Thyroid gland (tissue), 4 donors: Measurements from ENCODE around the gene PRPF6. TPM values are rescaled to one million over a fixed set of nuclear protein-coding genes. Genes with fewer than 3 reads are reported as not detected.
"Not testable (repeated sequence)": the region's sequence is repeated elsewhere in the genome, so short reads cannot be mapped to it uniquely, and the experiment has no call there.

ENCODE experiments used
- DNase-seq, 2 donors: peaks; one replicate each; pipeline ENCODE4 v3.0.0-alpha.2; 2019
- H3K27ac ChIP-seq, 3 donors: fragments of 200-600 bp; sonication (generic); 1 replicate in 2 of 3; 2 replicates in 1 of 3; pipeline ENCODE4 v1.5.1; 2016 to 2019; ENCODE audit warnings: mild to moderate bottlenecking in 1 of 3, moderate library complexity in 1 of 3
- H3K27me3 ChIP-seq: fragments of 200-600 bp; sonication (generic); one replicate; pipeline ENCODE4 v1.5.1; 2019
- H3K36me3 ChIP-seq, 2 donors: fragments of 200-600 bp; sonication (generic); one replicate each; pipeline ENCODE4 v1.5.1; 2016 to 2019
- H3K4me1 ChIP-seq, 2 donors: fragments of 200-600 bp; sonication (generic); one replicate each; pipeline ENCODE4 v1.5.1; 2017 to 2019
- H3K4me3 ChIP-seq, 3 donors: fragments of 200-600 bp; sonication (generic); replicated peaks in 1 of 3; 1 replicate in 2 of 3; 2 replicates in 1 of 3; pipeline ENCODE4 v1.5.1; 2016; ENCODE audit warnings: mild to moderate bottlenecking in 1 of 3
- H3K9me3 ChIP-seq: fragments of 200-600 bp; sonication (generic); one replicate; pipeline ENCODE4 v1.5.1; 2017
- CTCF ChIP-seq, 6 experiments: fragments of 200-600 bp in 3 of 6; fragments of 450-650 bp in 3 of 6; sonication (generic) in 3 of 6; IDR thresholded peaks; one replicate each; pipeline ENCODE4 v1.5.1; 2016 to 2019; ENCODE audit warnings: antibody characterized with exemption in 6 of 6, mild to moderate bottlenecking in 2 of 6, inconsistent platforms in 1 of 6, moderate library complexity in 1 of 6
- POLR2A ChIP-seq, 2 donors: fragments of 450-650 bp; IDR thresholded peaks; one replicate each; pipeline ENCODE4 v1.6.1; 2017; ENCODE audit warnings: antibody characterized with exemption in 2 of 2, mild to moderate bottlenecking in 2 of 2, moderate library complexity in 1 of 2
- WGBS, 2 donors: methylation state at CpG; one replicate each; pipeline ENCODE4 v1.1.5; 2017; 5-methylcytosine and 5-hydroxymethylcytosine counted together
- intact Hi-C: fragments of 100-400 bp; cut with DNase I; formaldehyde crosslinking; loops from one replicate; pipeline ENCODE4 v1.15.1; 2023
- total RNA-seq, 4 donors: library from RNA; depleted of rRNA; stranded (reverse); fragments of >200 nt; gene quantifications; one replicate each; pipeline ENCODE4 v1.2.3, GENCODE V29; 2016

Gene PRPF6
- total RNA-seq, 4 donors from 2014 or later, result 62.8 to 76.2 (median 70.1) TPM

- no peaks in the 10 kb centered on the region for H3K4me1 ChIP-seq
- intact Hi-C loops, result no loop called here
- no peak for TF ChIP-seq POLR2A (IDR thresholded peaks at IDR 0.05)
- no peak for TF ChIP-seq CTCF (IDR thresholded peaks at IDR 0.05)
- H3K4me3 ChIP-seq, result no peak overlapping the region
- H3K9me3 ChIP-seq, result no peaks in the 10 kb centered on the region
- peaks cover 22 to 60% of the 10 kb centered on the region in 2 donors for H3K36me3 ChIP-seq
- no peak overlapping the region for H3K27ac ChIP-seq
- DNase-seq, result no peak
- no peaks in the 10 kb centered on the region for H3K27me3 ChIP-seq
- WGBS, 2 donors, result 92% methylated on average over 8 of the region's 8 CpGs
These were observed 29.8 kb downstream of the PRPF6 start for GRCh38 chr20:64010711-64011237.

- H3K9me3 ChIP-seq, result no peaks in the 10 kb centered on the region
- 96 to 98% methylated on average over 14 to 16 of the region's 16 CpGs for WGBS, 2 donors
- no peak for TF ChIP-seq CTCF (IDR thresholded peaks at IDR 0.05)
- no peak for TF ChIP-seq POLR2A (IDR thresholded peaks at IDR 0.05)
- intact Hi-C loops, result no loop called here
- H3K4me3 ChIP-seq, result no peak overlapping the region
- H3K36me3 ChIP-seq, result peaks cover 23 to 64% of the 10 kb centered on the region in 2 donors
- H3K4me1 ChIP-seq, result no peaks in the 10 kb centered on the region
- no peak overlapping the region for H3K27ac ChIP-seq
- H3K27me3 ChIP-seq, result no peaks in the 10 kb centered on the region
- no peak for DNase-seq
These were observed 30.4 kb downstream of the PRPF6 start for GRCh38 chr20:64011366-64011779.

GRCh38 chr20:64012385-64013154 lies 31.6 kb downstream of the PRPF6 start:
- 91 to 95% methylated on average over 7 to 12 of the region's 20 CpGs for WGBS, 2 donors
- intact Hi-C loops, H3K9me3 ChIP-seq, H3K27ac ChIP-seq, H3K27me3 ChIP-seq, H3K4me1 ChIP-seq, DNase-seq, H3K4me3 ChIP-seq: not testable (repeated sequence)
- H3K36me3 ChIP-seq, result peaks cover 35 to 70% of the 10 kb centered on the region in 2 donors

GRCh38 chr20:64015635-64016034 lies 34.7 kb downstream of the PRPF6 start:
- no peak overlapping the region for H3K27ac ChIP-seq
- H3K36me3 ChIP-seq, result peaks cover 51 to 75% of the 10 kb centered on the region in 2 donors
- no peaks in the 10 kb centered on the region for H3K4me1 ChIP-seq
- 86 to 87% methylated on average over 2 of the region's 2 CpGs for WGBS, 2 donors
- H3K4me3 ChIP-seq, result no peak overlapping the region
- intact Hi-C loops, result no loop called here
- TF ChIP-seq POLR2A (IDR thresholded peaks at IDR 0.05) (no peak), CTCF (IDR thresholded peaks at IDR 0.05) (no peak)
- no peaks in the 10 kb centered on the region for H3K27me3 ChIP-seq
- no peak for DNase-seq
- H3K9me3 ChIP-seq, result no peaks in the 10 kb centered on the region

- 88 to 91% methylated on average over 18 to 36 of the region's 36 CpGs for WGBS, 2 donors
- Histone ChIP-seq H3K27ac (no peak overlapping the region), H3K4me1 (no peaks in the 10 kb centered on the region), H3K36me3 (peaks cover 81 to 83% of the 10 kb centered on the region in 2 donors), H3K4me3 (no peak overlapping the region), H3K9me3 (no peaks in the 10 kb centered on the region), H3K27me3 (no peaks in the 10 kb centered on the region)
- DNase-seq, result no peak
- TF ChIP-seq POLR2A (IDR thresholded peaks at IDR 0.05), result no peak
- TF ChIP-seq CTCF (IDR thresholded peaks at IDR 0.05), result no peak
- intact Hi-C loops, result no loop called here
These were observed 40.4 kb downstream of the PRPF6 start for GRCh38 chr20:64021124-64021975.
